Activated CD8-positive, alpha-beta memory T cell treated with anti-CD3 and anti-CD28 coated beads for 1 hour (primary cell): ENCODE data around the gene PTGDS.
"Not testable (repeated sequence)": the region's sequence is repeated elsewhere in the genome, so short reads cannot be mapped to it uniquely, and the experiment has no call there.

Source experiments
- DNase-seq, 2 donors: peaks; one replicate each; pipeline ENCODE4 v3.0.0-alpha.2; 2020; ENCODE audit warnings: low read depth in 1 of 2; ENCODE audit errors: extremely low read depth in 1 of 2

PTGDS gene

GRCh38 chr9:136985853-136986252 is 8.5 kb downstream of the PTGDS start:
- DNase-seq = no peak

GRCh38 chr9:136988872-136989271 is 11.6 kb downstream of the PTGDS start:
- no peak for DNase-seq

GRCh38 chr9:136990242-136990911 is 13.1 kb downstream of the PTGDS start:
- no peak for DNase-seq

- peak; percentile 71 to 93 for DNase-seq
Observed at GRCh38 chr9:136991993-136992818, 14.9 kb downstream of the PTGDS start, which contains the start of gene PAXX. PAXX (plus strand) TSS chr9:136992422; CDS start chr9:136992444, 22 bp downstream.

- DNase-seq = no peak
Observed at GRCh38 chr9:136992819-136993369, 15.6 kb downstream of the PTGDS start.

- DNase-seq = no peak
Observed at GRCh38 chr9:136994180-136994887, 17.0 kb downstream of the PTGDS start.

GRCh38 chr9:136994888-136995230 is 17.6 kb downstream of the PTGDS start:
- no peak for DNase-seq

- DNase-seq = no peak
Observed at GRCh38 chr9:136995362-136995761, 18.1 kb downstream of the PTGDS start.

GRCh38 chr9:136995772-136996311 is 18.5 kb downstream of the PTGDS start:
- no peak for DNase-seq

GRCh38 chr9:136996361-136997292 is 19.3 kb downstream of the PTGDS start, which contains the start of gene CLIC3:
CLIC3 (minus strand) TSS chr9:136996568; CDS start chr9:136996543, 25 bp downstream.
- DNase-seq = peak; percentile 17 to 40

GRCh38 chr9:136997371-136997770 is 20.1 kb downstream of the PTGDS start:
- DNase-seq = no peak

GRCh38 chr9:136997830-136998234 is 20.5 kb downstream of the PTGDS start:
- no peak for DNase-seq

- no peak for DNase-seq
Observed at GRCh38 chr9:137000177-137000930, 23.1 kb downstream of the PTGDS start.

- no peak for DNase-seq
Observed at GRCh38 chr9:137001857-137002645, 24.7 kb downstream of the PTGDS start.

- DNase-seq = no peak
Observed at GRCh38 chr9:137002646-137003041, 25.3 kb downstream of the PTGDS start.

GRCh38 chr9:137004285-137004684 is 27.0 kb downstream of the PTGDS start:
- not testable (repeated sequence) for DNase-seq

GRCh38 chr9:137006116-137007003 is 29.1 kb downstream of the PTGDS start:
- DNase-seq = no peak
